IPS-20b (cell line): ENCODE data around the gene PLCG1.

ENCODE experiments used
- H3K27ac ChIP-seq: one replicate; pipeline ENCODE4 v1.5.1; 2013; ENCODE audit warnings: low read length
- H3K27me3 ChIP-seq: 2 replicates; pipeline ENCODE4 v1.6.1; 2013; ENCODE audit warnings: mild to moderate bottlenecking, low read length, inconsistent platforms; ENCODE audit not compliant: insufficient read depth
- H3K36me3 ChIP-seq: 2 replicates; pipeline ENCODE4 v1.6.1; 2013; ENCODE audit warnings: low read depth, mild to moderate bottlenecking, inconsistent platforms, low read length, moderate library complexity; ENCODE audit not compliant: insufficient read depth
- H3K4me1 ChIP-seq: 2 replicates; pipeline ENCODE4 v1.6.1; 2013; ENCODE audit warnings: mild to moderate bottlenecking, control low read depth, inconsistent platforms, low read length, moderate library complexity; ENCODE audit not compliant: insufficient read depth
- H3K4me3 ChIP-seq: 2 replicates; pipeline ENCODE4 v1.5.1; 2013; ENCODE audit warnings: mild to moderate bottlenecking, low read length, inconsistent platforms
- H3K9ac ChIP-seq: 2 replicates; pipeline ENCODE4 v1.6.1; 2013; ENCODE audit warnings: low read depth, mild to moderate bottlenecking, inconsistent platforms, low read length, moderate library complexity
- H3K9me3 ChIP-seq: 2 replicates; pipeline ENCODE4 v1.6.1; 2013; ENCODE audit warnings: mild to moderate bottlenecking, low read depth, low read length, inconsistent platforms; ENCODE audit not compliant: insufficient read depth

Gene PLCG1

DNA sequence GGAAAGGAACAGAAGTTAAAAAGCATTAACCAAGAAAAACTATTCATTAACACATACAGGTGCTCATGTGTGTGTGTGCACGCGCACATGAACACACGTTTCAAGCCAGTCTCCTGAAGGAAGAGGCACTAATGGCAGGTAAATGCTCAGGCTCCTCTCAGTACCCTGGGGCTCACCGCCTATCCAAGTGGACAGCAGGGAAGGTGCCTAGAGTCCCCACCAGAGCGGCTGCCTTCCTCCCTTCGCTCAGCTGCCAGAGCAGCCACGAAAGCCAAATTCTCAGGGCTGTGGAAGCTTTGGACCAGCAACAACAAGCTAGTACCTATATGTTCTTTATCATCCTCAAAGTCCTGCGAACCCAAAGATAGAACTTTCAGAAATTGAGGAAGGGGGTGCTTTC, 42.6 kb downstream of the PLCG1 start:
- no peak overlapping the region for H3K9ac ChIP-seq
- no peaks in the 10 kb centered on the region for H3K9me3 ChIP-seq
- peaks cover 3% of the 10 kb centered on the region; the same call in 1 of the 2 replicates for H3K4me1 ChIP-seq
- H3K36me3 ChIP-seq = peaks cover 33% of the 10 kb centered on the region
- no peaks in the 10 kb centered on the region for H3K27me3 ChIP-seq
- no peak overlapping the region for H3K27ac ChIP-seq
- H3K4me3 ChIP-seq = no peak overlapping the region

DNA sequence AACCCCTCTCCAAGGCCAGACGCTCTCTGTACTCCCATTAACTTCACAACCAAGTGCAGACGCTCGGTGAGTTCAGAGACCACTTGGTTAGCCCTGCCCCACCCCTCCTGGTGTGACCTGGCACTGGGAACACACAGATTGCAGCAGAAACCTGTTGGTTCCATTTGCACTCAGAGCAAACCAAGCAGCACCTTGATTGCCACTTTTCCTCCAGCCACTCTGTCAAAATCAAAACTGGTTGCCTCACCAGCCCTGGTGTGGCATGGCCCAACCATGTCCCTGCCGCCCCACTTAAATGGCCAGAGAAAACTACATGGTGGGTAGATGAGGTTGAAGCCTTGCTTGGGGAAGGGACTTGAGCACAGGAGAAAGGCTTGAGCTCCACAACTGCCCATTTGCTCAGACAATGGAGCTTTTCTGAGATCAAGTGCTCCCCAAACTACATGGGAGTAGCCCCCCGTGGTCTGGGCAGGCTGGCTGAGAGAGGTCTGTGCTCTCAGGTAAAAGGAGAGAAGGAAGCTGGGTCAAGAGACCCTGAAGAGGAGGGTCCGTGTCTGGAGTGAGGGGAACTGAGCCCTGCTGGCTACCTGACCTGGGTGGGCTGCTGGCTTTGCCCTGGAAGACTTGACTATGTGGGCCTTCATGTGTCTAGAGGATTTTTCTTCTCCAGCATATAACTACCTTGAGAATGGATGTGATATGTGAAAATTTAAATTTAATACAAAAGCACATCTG, 43.4 kb downstream of the PLCG1 start:
- peaks cover 25% of the 10 kb centered on the region for H3K36me3 ChIP-seq

GRCh38 chr20:41181567-41181966, 44.2 kb downstream of the PLCG1 start:
- Histone ChIP-seq H3K9ac (no peak overlapping the region), H3K9me3 (no peaks in the 10 kb centered on the region), H3K36me3 (peaks cover 17% of the 10 kb centered on the region), H3K4me1 (peaks cover 3% of the 10 kb centered on the region; the same call in 1 of the 2 replicates), H3K27ac (no peak overlapping the region), H3K27me3 (no peaks in the 10 kb centered on the region), H3K4me3 (no peak overlapping the region)

More for the DNA sequence above, 43.4 kb downstream of the PLCG1 start:
- Histone ChIP-seq H3K27me3 (no peaks in the 10 kb centered on the region), H3K9me3 (no peaks in the 10 kb centered on the region), H3K4me1 (peaks cover 3% of the 10 kb centered on the region; the same call in 1 of the 2 replicates), H3K27ac (no peak overlapping the region), H3K4me3 (no peak overlapping the region), H3K9ac (no peak overlapping the region)

DNA sequence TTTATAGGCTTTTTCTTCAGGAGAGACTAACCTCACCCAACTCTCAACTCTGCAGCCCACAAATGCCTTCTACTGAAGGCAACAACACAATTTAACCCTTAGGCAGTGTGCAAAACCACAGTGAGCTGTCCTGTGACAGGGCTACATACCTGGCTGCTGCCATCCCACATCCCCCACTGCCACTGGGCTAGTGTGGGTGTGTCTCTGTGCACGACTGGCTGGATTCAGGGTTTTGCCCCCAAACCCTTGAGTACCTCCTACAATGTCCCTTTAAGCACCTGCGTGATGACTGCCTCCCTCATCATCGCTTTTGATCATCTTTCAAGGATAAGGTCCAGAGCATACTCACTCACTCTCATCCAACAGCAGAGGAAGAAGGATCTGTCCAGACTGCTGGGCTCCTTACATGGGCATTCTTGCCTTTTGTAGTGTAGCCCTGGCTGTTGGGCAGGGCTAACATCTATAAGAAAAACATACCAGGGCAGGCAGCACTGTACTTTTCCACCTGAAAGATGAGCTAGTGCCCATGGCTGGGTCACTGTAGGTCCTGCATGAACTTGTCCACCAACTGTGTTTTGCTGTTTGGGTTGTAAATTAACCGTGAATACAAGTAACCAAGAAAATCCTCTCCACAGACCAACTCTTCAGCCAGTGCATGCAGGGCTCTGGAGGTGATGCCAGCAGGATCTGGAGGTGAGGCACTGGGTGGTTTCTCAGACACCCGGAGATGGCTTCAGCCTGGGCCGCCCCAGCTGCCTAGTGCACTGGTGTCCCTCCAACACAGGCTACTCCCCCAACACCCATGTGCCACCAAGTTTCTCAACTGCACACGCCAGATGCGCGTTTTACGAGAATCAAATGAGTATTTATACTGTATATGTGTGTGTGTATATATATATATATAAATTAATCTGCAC, 45.2 kb downstream of the PLCG1 start:
- Histone ChIP-seq H3K4me3 (no peak overlapping the region), H3K36me3 (peaks cover 7% of the 10 kb centered on the region; the same call in 1 of the 2 replicates), H3K9me3 (no peaks in the 10 kb centered on the region), H3K9ac (no peak overlapping the region), H3K27me3 (no peaks in the 10 kb centered on the region), H3K27ac (no peak overlapping the region), H3K4me1 (no peaks in the 10 kb centered on the region; the same call in 1 of the 2 replicates)

- no peaks in the 10 kb centered on the region for H3K9me3 ChIP-seq
- H3K27ac ChIP-seq = no peak overlapping the region
- H3K9ac ChIP-seq = no peak overlapping the region
- H3K4me1 ChIP-seq = no peaks in the 10 kb centered on the region; the same call in 1 of the 2 replicates
- no peak overlapping the region for H3K4me3 ChIP-seq
- no peaks in the 10 kb centered on the region for H3K36me3 ChIP-seq
- no peaks in the 10 kb centered on the region for H3K27me3 ChIP-seq
Observed at GRCh38 chr20:41183391-41183790, 46.0 kb downstream of the PLCG1 start.

- Histone ChIP-seq H3K4me3 (no peak overlapping the region), H3K27me3 (no peaks in the 10 kb centered on the region), H3K9ac (no peak overlapping the region), H3K36me3 (no peaks in the 10 kb centered on the region), H3K9me3 (no peaks in the 10 kb centered on the region), H3K4me1 (no peaks in the 10 kb centered on the region; the same call in 1 of the 2 replicates), H3K27ac (no peak overlapping the region)
Observed at GRCh38 chr20:41183831-41184230, 46.5 kb downstream of the PLCG1 start.

- H3K4me3 ChIP-seq = no peak overlapping the region
- no peaks in the 10 kb centered on the region for H3K36me3 ChIP-seq
- no peaks in the 10 kb centered on the region for H3K4me1 ChIP-seq
- no peak overlapping the region for H3K27ac ChIP-seq
- no peaks in the 10 kb centered on the region for H3K27me3 ChIP-seq
- H3K9me3 ChIP-seq = no peaks in the 10 kb centered on the region
- H3K9ac ChIP-seq = no peak overlapping the region
Observed at GRCh38 chr20:41185013-41185757, 47.8 kb downstream of the PLCG1 start.

GRCh38 chr20:41187668-41188067, 50.3 kb downstream of the PLCG1 start:
- no peaks in the 10 kb centered on the region for H3K27me3 ChIP-seq
- H3K9me3 ChIP-seq = no peaks in the 10 kb centered on the region; the same call in 1 of the 2 replicates

GRCh38 chr20:41191562-41192500, 54.5 kb downstream of the PLCG1 start:
- Histone ChIP-seq H3K4me1 (no peaks in the 10 kb centered on the region), H3K9me3 (no peaks in the 10 kb centered on the region; the same call in none of the 2 replicates), H3K4me3 (no peak overlapping the region), H3K36me3 (no peaks in the 10 kb centered on the region), H3K9ac (no peak overlapping the region), H3K27me3 (no peaks in the 10 kb centered on the region), H3K27ac (no peak overlapping the region)

More at GRCh38 chr20:41187668-41188067, 50.3 kb downstream of the PLCG1 start:
- no peaks in the 10 kb centered on the region for H3K36me3 ChIP-seq
- no peak overlapping the region for H3K4me3 ChIP-seq
- no peaks in the 10 kb centered on the region for H3K4me1 ChIP-seq
- no peak overlapping the region for H3K9ac ChIP-seq
- H3K27ac ChIP-seq = no peak overlapping the region

DNA sequence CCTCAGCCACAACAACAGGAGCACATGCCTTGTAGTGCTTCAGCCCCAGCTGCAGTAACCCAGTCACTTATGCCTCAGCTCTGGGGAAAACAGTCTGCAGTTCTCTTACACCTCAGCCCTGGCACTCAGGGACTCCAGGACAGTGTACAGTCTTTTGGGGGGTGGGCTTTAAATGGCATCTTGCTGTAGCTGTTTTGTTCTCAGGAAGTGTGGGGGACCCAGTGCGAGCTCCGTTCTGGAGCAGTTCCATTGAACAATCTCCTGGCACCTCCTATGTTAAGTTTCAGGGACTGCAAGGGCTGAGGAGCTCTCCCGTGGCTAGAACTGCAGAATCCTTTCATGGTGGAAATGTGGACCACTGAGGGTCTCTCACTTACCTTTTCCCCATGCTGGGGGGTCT, 55.2 kb downstream of the PLCG1 start:
- Histone ChIP-seq H3K4me1 (no peaks in the 10 kb centered on the region), H3K4me3 (no peak overlapping the region), H3K36me3 (no peaks in the 10 kb centered on the region), H3K9me3 (no peaks in the 10 kb centered on the region; the same call in none of the 2 replicates), H3K27ac (no peak overlapping the region), H3K9ac (no peak overlapping the region), H3K27me3 (no peaks in the 10 kb centered on the region)
